Pulmonary artery endothelial cell (primary cell): ENCODE measurements around the gene MRPL3. TPM values are rescaled to one million over a fixed set of nuclear protein-coding genes. Genes with fewer than 3 reads are reported as not detected.
"Not testable (repeated sequence)": the region's sequence is repeated elsewhere in the genome, so short reads cannot be mapped to it uniquely, and the experiment has no call there.

ENCODE experiments used
- DNase-seq: peaks from one replicate; pipeline ENCODE4 v3.0.0-alpha.2; 2011; ENCODE audit warnings: low read depth, low spot score
- total RNA-seq: library from RNA; depleted of rRNA; stranded (reverse); fragments of >200 nt; gene quantifications from 2 replicates; pipeline ENCODE4 v1.2.3, GENCODE V29; 2014

MRPL3 gene
- total RNA-seq, 1 donor from 2014 or later: 116 TPM

DNA sequence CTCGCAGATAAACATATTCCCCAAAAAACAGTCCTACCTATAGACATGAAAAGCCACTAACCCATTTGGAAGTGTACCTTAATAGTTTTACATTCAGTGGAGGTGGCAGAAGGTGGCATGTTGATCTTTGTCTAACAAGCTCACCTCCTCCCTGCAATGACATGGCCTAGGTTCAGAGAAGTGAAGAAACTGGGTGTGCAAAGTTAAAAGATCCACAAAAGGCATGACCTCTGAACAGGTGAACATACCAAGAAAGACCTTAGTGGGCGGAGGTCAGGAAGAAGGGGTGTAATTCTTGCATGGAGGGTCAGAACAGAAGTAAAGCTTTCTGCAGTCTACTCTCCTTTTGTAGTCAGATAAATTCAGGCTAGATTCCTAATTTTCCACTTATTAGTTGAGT lies 822 bp downstream of the MRPL3 start:
- no peak for DNase-seq

GRCh38 chr3:131494706-131495105 lies 8.1 kb downstream of the MRPL3 start:
- DNase-seq: no peak

DNA sequence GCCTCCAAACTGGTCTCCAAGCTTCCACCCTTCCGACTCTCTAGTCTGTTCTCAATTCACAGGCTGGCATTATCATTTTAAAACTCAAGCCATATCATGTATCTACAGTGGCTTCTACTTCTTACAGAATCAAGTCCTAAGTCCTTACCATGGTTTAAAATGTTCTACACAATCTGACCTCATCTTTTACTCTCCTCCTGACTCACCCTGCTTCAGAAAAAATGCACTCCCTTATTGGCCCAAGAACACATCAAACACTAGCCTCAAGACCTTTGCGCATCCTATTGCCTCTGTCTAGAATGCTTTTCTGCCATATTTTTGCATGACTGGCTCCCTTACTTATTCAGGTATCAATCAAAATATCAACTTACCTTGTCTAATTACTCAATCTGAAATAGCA lies 11.0 kb downstream of the MRPL3 start:
- DNase-seq: no peak

DNA sequence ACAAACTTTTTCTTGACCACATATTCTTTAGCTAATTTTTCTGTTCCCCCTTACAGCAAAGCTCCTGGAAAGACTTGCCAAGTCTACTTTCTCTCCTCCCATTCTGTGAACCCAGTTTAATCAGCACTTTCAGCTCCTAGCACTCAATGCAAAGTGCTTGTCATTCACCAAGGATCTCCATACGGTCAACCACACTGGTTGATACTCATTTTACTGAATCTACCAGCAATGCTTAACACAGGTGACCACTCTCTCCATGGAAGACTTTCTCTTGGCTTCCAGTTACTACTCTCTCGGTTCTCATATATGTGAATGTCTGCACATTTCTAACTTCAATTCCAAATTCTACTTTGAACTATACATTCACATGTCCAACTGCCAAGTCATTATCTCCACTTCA lies 11.7 kb downstream of the MRPL3 start:
- DNase-seq: no peak

DNA sequence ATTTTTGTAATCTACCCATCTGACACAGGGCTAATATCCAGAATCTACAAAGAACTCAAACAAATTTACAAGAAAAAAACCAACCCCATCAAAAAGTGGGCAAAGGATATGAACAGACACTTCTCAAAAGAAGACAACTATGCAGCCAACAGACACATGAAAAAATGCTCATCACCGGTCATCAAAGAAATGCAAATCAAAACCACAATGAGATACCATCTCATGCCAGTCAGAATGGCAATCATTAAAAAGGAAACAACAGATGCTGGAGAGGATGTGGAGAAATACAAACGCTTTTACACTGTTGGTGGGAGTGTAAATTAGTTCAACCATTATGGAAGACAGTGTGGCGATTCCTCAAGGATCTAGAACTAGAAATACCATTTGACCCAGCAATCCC lies 16.2 kb downstream of the MRPL3 start:
- DNase-seq: not testable (repeated sequence)

- no peak for DNase-seq
These were observed 17.7 kb downstream of the MRPL3 start for GRCh38 chr3:131485119-131485518.

GRCh38 chr3:131484496-131485111 lies 18.2 kb downstream of the MRPL3 start:
- no peak for DNase-seq

GRCh38 chr3:131480116-131480515 lies 22.7 kb downstream of the MRPL3 start:
- no peak for DNase-seq

- no peak for DNase-seq
These were observed 25.0 kb downstream of the MRPL3 start for GRCh38 chr3:131477813-131478212.

GRCh38 chr3:131474115-131474514 lies 28.7 kb downstream of the MRPL3 start:
- DNase-seq: no peak

- no peak for DNase-seq
These were observed 32.4 kb downstream of the MRPL3 start for GRCh38 chr3:131470377-131470776.

DNA sequence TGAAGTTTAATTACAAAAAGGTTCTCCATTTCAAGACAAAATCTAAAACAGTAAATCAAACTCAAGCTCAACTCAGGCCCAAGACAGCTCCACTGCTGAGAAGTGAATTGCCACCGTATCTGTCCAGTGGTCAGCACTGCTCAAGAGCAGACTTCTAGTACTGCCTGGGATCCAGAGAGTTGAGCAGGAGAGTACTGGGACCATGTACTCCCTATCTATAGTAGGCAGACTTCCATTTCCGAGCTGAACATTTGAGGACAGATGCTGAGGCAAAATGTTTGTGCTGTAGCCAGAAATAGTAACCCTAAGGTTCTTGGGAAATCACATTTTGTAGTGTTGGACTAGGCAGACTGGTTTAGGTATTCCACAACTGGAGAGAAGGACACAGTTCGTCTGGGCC lies 44.1 kb downstream of the MRPL3 start:
- no peak for DNase-seq

DNA sequence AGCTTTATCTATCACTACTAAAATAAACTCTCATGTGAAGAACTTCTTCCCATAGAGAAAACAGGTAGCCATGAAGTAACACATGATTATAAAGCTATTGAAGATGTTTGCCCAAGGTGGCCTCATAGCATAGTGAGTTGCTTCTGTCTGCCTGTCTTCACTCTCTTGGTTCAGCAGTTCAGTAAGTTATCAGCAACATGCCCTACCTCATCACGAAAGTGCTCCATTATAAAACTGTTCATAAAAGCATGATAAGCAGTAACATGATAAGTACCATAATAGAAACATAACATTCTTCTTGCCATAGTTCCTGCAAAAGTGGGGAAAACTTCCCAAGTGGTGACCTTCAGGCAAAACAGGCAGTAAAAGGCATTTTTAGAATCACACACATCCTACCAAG lies 45.6 kb downstream of the MRPL3 start:
- DNase-seq: no peak

DNA sequence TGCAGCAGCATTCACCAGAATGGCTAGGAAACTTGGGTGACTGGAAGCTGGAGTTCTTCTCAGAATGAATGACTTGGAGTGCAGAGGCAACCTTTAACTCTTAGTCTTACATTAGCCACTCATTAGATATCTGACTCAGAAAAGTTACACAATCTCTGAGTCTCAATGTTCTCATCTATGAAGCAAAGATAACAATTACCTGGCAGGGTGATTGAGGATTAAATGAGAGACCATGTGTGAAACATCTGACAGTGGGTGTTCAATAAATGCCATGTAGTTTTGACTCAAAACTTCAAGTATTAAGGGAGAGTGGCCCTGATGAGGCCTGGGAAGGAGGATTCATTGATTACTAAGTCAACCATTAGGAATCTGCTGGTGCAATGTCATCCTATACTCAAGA lies 48.3 kb downstream of the MRPL3 start:
- DNase-seq: no peak

- no peak for DNase-seq
These were observed 49.2 kb downstream of the MRPL3 start for GRCh38 chr3:131453533-131453932.

GRCh38 chr3:131447349-131447748 lies 55.4 kb downstream of the MRPL3 start:
- DNase-seq: no peak

DNA sequence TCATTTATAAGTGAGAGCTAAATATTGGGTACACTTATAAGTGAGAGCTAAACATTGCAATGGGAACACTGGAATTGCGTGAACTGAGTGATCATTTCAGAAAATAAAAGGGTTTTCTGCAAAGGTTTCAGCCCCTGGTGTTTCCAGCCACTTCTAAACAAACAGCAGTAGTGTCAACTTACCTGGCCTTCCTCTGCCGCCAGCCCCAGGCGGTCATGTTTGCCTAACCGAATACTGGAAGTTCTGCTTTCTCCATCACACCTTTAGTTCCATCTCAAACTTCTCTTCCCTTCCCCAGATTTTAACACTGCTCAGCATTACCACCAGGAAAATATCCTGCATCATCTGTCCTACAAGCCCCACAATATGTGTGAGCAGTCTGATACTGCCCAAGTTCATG lies 58.6 kb downstream of the MRPL3 start:
- no peak for DNase-seq

DNA sequence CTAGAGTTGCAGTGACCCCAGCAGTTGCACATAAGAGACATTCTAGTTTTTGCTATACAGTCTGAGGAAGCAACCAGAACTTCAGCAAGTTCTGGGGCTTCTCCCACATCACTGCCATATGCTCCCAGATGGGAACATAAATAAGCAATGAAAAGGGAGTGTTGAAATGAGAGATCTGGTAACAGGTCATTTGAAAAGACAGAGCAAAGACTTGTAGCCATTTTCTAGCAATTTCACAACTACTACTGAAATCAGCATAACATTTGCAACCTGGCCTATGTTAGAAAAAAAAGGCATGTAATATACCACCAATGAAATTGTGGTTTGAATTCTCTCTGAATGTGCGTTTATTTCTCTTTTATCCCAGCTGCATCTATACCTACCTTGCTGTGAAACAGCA lies 63.7 kb downstream of the MRPL3 start:
- DNase-seq: no peak

DNA sequence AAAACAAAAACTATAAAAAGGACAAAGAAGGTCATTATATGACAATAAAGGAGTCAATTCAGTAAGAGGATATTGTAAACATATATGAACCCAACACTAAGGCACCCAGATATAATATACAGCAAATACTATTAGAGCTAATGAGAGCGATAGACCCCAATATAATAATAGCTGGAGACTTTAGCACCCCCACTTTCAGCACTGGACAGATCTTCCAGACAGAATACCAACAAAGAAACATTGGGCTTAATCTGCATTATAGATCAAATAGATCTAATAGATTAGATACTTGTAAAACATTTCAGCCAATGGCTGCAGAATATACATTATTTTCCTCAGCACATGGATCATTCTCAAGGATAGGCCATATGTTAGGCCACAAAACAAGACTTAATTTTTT lies 67.8 kb downstream of the MRPL3 start:
- DNase-seq: no peak

- DNase-seq: no peak
These were observed 70.3 kb downstream of the MRPL3 start for GRCh38 chr3:131432441-131432840.

DNA sequence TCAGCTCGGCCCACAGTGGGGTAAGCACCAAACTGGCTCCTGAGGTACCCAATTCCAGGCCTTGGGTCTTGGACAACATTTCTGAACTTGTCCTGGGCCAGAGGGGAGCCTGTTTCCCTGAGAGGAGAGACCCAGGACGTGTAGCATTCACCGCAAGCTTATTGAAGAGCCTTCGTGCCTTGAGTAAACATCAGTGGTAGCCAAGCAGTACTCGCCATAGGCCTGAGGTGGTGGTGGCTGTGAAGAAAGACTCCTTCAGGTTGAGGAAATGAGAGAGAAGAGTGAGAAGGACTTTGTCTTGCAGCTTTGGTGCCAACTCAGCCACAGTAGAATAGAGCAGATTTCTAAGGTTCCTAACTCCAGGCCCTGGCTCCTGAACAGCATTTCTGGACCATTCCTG lies 71.0 kb downstream of the MRPL3 start:
- DNase-seq: no peak

DNA sequence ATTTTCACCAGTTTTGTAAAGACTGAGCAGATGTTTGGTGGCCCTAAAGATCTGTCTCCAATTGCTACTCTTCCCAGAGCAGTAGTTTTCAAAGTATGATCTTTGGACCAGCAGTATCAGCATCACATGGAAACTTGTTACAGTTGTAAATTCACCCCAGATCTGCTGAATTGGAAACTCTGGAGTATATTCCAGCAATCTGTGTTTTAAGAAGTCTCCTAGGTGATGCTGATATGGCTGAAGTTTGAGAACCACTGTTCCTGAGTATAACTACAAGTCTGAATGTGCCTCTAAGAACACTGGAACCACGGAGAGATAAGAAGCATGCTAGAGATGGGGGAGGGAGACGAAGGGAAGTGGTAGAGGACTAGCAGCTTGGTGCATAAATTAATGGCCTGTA lies 75.5 kb downstream of the MRPL3 start:
- no peak for DNase-seq

- no peak for DNase-seq
These were observed 80.7 kb downstream of the MRPL3 start for GRCh38 chr3:131421957-131422498.

- DNase-seq: no peak
These were observed 81.5 kb downstream of the MRPL3 start for GRCh38 chr3:131421301-131421700.
